HG03175 (cell line): Measurements from ENCODE around the gene G2E3.
A peak's percentile ranks its signal among the peaks of the same experiment; 100 is the strongest.
"Not testable (repeated sequence)": the region's sequence is repeated elsewhere in the genome, so short reads cannot be mapped to it uniquely, and the experiment has no call there.

Experiments used
- ATAC-seq: cut with Tn5 transposase; IDR thresholded peaks from one replicate; pipeline ENCODE4 v1.9.1; 2021; ENCODE audit warnings: mild to moderate bottlenecking, moderate library complexity; ENCODE audit not compliant: unreplicated experiment

Gene G2E3

DNA sequence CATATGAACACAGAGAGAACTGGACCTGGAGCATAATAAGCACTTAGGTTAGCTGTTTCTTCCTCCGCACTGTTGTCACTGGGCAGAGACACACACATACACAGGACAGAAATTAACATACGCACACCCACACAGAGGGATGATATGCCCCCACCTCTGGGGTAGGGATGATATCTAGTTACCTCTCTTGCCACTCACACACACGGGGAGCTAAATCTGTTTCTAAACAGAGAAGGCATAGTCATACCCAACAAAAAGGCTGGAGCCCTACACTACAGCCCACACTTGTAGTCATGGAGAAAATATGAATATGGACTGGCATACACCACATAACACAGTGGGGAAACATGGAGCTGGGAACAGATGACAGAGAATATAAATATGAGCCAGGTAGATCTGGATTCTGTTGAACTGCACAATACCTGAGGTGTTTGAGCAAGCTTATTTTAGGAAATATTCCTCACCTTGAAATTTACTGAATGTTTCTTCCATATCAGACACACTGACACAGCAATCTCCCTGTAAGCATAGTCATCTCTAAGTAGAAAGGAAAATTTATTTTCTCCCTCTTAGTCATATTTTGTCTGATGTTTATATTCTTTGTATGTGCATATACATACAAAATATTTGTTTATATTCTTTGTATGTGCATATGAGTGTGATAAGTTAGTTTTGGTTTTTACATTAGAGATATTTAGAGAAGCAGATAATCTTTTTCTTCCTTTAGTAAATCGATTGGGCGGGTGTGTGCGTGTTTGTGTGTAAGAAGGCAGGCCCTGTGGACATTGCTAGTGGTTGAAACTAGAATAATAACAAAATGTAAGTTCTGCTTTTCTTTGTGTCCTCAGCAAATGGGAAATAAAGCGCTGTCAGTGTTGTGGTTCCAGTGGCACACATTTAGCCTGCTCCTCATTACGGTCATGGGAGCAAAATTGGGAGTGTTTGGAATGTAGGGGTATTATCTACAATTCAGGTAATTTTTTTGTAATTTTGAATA lies 42.3 kb downstream of the G2E3 start:
- ATAC-seq, result no peak

DNA sequence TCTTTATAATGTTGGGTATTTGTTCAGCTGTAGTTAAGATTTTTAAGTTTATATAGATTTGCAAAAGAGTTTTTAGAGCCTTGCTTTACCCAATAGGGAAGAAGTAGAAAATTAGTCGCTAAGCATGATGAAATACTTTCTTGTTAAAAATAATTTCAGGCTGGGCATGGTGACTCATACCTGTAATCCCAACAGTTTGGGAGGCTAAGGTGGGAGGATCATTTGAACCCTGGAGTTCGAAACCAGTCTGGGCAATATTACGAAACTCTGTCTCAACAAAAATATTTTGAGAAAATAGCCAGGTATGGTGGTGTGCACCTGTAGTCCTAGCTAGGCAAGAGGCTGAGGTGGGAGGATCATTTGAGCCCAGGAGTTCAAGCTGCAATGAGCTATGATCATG lies 44.4 kb downstream of the G2E3 start:
- ATAC-seq, result no peak

DNA sequence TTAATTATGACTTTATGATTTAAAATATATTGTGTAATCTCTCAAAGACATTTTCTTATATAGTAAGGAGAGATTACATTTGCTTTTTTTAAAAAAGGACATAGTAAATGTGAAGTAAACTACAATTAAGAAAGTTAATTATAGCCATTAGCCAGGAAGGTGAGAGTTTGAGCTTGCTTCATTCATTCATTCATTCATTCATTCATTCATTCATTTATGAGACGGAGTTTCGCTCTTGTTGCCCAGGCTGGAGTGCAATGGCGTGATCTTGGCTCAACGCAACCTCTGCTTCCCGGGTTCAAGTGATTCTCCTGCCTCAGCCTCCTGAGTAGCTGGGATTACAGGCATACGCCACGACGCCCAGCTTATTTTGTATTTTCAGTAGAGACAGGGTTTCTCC lies 45.7 kb downstream of the G2E3 start:
- ATAC-seq, result not testable (repeated sequence)

DNA sequence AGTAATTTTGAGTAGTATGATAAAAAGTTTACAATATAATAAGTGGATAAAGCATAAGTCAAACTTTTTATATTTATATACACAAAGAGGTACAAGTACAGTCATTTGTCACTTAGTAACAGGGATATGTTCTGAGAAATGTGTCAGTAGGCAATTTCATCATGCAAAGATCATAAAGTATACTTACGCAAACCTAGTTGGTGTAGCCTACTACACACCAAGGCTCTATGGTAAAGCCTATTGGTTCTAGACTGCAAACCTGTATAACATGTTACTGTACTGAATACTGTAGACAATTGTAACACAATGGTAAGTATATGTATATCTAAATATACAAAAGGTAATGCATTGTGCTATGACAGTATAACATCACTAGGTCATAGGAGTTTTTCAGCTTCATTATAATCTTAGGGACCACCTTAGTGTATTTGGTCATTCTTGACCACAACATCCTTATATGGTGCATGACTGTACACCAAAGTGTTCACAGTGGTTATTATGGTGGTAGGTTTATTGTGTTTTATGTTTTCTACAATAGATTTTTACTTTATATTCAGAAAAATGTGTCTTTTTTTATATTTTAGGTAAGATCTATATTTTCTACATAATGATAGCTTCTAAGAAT lies 48.3 kb downstream of the G2E3 start:
- ATAC-seq, result no peak

DNA sequence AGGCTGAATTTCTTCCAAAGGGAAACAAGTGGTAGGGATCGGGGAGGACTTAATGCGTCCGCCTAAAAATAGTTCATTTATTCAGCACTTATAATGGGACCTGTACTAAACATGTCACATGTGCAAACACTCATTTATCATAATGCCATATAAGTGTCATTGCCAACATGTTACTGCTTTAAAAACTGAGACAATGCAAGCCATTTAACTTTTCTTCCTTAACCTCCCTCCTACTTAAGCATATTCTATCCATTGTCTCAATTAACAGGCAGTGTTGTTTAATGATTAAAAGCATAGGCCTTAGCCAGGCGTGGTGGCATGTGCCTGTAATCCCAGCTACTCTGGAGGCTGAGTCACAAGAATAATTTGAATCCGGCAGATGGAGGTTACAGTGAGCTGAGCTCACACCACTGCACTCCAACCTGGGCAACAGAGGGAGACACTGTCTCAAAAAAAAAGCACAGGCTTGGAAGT lies 49.6 kb downstream of the G2E3 start:
- no peak for ATAC-seq

DNA sequence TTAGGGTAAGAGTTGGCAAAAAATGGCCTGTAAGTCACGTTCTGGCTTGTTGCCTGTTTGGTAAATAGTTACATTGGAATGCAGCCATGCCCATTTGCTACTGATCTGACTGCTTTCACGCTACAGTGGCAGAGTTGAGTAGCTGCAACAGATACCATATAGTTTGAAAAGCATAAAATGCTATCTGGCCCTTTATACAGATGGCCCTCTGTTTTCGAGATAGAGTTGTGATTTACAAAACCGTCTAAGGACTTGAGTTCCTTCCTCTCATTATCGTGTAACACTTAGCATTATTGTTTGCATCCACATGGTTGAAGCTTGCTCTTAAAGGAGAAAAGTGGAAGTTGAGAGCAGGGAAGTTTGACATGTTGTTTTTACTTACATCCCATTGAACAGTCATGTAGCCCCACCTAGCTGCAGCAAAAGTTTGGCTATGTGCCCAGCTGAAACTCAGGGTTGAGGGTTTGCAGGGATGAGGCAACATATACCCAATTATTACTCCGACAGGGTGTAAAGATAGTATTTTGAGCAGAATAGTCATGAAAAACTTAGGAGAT lies 51.9 kb downstream of the G2E3 start:
- no peak for ATAC-seq

DNA sequence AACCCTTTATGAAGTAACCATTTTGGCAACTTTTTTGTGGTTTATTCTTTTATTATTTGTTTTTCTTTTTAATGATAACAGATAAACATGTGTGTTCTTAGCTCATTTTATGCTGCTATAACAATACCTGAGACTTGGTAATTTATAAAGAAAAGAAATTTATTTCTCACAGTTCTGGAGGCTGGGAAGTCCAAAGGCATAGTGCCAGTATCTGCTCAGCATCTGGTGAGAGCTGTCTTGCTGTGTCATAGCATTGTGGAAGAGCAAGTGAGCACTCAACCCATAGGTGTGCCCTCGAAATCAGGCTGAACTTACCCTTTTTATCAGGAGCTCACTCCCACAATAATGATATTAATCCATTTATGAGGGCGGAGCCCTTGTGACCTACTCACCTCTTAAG lies 55.2 kb downstream of the G2E3 start:
- ATAC-seq, result no peak

DNA sequence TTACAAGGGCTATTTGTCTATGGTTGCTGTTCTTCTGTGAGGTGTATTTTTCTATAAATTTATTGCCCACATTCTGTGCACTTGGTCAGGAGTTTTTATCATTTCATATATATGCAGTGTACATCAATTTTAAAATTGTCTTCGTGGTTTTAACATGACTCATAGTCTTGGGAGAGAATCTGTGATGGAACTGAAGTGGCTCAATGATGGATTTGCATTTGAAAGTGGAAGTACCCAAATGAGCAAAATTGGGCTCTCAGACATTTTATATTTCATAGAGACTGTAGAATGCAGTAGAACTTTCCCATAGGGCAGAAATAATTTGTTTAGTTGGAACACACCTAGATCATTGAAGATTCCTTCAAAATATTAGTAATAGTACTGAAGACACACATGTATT lies 61.2 kb downstream of the G2E3 start:
- peak; percentile 30 for ATAC-seq

DNA sequence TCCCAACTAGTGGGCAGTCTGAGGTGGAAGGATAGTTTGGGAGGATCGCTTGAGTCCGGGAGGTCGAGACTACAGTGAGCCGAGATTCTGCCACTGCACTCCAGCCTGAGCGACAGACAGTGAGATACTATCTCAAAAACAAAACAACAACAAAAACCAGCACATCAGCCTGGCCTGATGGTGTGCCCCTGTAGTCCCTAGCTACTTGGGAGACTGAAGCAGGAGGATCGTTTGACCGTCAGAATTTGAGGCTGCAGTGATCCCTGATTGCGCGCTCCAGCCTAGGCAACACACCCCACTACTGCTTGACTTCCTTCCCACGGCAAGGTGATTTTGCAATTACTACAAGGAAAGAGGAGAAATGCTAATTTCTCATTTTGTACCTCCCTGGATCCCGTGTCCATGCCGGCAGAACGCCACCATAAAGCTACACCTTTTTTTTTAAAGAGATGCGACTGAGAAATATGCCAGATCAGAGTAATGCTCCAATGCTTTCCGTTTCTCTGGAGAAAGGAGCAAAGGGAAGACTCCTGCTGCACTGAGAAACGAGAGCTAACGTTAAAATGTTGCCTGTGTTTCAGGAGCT lies 62.5 kb downstream of the G2E3 start:
- peak; percentile 14 for ATAC-seq

DNA sequence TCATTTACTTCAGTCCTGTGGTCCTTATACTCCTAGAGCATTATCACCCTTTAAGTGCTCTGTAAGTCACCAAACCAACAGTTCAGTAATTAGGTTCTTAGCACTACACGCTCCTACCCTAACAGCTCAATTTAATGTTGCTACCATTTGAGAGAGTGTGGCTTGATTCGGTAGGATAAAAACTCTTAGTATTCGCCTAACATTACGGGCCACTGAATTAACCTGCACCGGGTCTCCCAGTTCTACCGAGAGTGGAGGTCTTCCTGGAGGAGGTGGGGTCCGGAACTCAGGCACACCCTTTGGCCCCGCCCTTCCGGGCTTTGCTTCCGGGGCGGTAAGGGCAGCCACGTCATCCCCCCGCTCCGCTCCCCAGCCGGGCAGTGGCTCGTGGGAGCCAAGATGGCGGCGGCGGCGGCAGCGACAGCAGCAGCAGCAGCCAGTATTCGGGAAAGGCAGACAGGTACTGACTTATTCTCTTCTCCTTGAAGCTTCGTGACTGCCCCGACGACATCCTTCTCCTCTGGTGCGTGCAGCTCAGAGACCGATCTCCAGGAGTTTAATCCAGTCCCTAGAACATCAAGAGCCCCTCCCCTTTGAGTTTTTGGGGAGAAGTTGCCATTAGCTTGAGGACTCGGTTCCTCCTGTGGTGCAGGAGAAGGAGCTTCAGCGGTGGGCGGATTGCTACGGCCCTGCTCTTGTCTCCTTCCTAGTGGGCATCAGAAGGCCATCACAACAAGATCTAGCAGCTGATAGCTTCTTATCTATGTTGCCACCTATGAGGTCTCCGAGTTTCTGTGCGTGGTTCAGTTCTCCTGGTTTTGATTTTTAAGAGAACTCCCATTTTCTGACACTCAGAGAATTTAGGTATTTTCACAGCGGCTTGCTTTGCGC lies 63.2 kb downstream of the G2E3 start, which contains the start of gene SCFD1:
Gene SCFD1, plus strand, starts transcription at position 380 of the 891 bp plus-strand sequence. Its CDS starts 20 bp downstream, at position 400.
- ATAC-seq, result peak; percentile 92

DNA sequence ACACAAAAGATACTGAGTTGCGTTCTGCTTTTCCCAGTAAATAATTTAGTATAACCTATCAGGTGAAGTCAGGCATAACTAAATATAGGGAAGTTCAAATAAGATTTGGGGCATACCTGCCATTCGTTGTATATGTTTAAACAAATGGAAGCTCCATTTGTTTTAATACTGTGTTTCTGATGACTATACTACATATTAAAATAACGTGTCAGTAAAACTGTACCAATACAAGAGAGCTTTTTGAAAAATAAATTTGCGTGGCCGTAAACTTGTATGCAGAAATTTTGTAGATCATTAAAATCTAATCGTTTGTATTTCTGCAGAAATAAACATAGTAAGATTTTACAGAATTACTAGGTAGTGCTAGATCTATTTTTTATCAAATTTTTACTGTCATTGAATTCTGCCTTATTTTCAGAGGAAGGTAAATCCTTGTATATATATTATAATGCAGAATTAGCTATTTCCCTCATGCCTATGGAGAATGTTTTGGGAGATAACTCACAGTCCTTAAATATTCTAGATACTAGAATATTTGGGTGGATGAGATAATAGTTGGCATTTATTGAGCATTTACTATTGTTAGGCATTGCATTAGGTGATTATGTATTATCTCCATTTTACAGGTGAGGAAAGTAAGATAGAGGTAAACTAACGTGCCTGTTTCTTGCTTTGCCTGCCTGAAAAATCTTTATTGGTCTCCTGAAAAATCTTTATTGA lies 64.6 kb downstream of the G2E3 start:
- ATAC-seq, result no peak

DNA sequence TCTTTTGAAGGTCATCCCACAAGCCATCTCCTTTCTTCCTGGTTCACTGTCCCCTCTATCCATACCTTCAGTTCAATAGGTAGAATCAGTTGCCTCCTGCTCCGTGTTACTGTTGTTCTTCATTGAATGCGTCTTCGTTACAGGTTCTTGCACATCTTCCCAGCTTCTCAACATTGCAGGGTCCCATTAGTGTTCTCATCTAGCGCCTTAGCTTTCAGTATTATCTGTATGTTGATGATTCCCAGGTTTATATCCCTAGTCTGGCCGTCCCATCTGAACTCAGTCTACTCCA lies 65.1 kb downstream of the G2E3 start:
- ATAC-seq, result no peak

DNA sequence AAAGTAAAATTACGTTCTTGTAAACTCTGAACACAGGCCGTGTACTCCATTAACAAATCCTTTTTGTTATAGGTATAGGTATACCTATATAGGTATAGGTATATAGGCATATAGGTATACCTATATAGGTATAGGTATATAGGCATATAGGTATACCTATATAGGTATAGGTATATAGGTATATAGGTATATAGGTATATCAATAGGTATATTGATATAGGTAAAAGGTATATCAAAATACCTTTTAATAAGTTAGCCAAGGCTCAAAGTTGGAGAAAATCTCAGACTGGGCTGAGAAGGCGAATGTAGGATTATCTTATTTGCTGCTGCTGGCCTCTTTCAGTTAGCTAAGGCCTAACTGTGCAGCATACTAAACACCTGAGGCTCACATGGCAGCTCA lies 66.6 kb downstream of the G2E3 start:
- ATAC-seq, result no peak

DNA sequence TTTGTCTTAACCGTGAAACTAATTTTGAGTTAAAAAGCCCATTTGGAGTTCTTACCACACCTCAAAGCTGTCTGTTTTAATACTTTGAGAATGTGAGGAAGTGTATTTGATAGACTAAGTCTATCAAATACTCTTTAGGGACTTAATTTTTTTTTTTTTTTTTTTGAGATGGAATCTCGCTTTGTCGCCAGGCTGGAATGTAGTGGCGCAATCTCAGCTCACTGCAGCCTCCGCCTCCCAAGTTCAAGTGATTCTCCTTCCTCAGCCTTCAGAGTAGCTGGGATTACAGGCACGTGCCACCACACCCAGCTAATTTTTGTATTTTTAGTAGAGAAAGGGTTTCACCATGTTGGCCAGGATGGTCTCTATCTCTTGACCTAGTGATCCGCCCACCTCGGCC lies 70.5 kb downstream of the G2E3 start:
- ATAC-seq, result not testable (repeated sequence)

DNA sequence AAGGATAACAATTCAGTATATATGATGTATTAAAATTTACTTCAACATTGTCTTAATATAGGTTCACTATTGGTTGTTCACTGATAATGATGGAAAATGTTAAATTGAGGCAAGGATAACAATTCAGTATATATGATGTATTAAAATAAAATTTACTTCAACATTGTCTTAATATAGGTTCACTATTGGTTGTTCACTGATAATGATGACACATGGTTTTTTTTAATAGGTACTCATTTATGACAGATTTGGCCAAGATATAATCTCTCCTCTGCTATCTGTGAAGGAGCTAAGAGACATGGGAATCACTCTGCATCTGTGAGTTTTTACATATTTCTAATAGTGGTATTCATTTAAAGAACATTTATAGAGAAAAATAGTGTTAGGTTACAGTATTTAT lies 71.3 kb downstream of the G2E3 start:
- ATAC-seq, result no peak

DNA sequence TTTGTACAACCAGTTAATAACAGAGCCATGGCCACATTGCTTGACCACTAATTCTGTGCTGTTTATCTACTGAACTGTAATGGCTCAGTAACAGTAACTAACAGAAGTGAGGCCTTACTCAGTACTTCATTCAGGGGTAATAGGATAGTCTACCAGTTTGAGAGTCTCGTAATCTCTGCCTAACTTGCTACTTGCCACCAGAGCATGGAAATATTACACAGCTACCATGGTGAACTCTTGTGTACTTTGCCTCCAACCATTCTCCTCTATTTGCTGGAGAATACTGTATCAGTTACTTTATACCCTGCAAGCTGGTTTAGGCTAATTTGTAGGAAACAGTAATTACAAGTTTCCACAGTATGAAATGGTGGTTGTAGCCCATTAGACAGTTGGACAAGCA lies 73.8 kb downstream of the G2E3 start:
- no peak for ATAC-seq

DNA sequence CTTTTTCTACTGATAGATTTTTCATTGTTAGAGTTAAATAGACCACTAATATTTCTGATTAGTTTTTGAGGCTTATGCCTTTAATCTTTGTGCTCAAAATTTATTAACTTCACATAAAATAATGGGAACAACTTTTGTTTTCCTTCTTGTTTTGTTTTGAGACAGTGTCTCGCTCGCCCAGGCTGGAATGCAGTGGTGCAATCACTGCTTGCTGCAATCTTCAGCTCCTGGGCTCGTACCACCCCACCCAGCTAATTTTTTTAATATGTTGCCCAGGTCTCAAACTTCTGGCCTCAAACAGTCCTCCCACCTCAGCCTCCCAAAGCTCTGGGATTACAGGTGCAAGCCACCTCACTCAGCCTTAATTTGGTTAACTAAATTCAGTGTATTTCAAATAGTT lies 80.0 kb downstream of the G2E3 start:
- ATAC-seq, result no peak

DNA sequence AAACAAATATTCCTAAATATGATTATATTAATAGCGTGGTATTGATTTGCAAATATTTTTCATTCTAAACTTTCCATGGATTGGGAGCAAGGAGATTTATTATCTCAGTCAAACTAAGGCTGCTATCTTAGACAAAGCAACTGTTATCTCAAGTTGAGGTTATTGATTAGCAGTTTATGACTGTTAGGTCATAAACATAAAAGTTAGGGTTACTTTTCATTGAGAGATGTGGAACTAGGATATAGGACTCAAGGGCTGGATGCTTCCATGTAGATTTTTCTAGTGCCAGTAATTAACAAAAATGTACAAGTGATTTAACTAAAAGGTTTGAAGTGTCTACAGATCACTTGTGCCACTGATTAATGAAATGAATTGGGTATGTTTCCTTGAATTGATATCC lies 82.2 kb downstream of the G2E3 start:
- no peak for ATAC-seq

DNA sequence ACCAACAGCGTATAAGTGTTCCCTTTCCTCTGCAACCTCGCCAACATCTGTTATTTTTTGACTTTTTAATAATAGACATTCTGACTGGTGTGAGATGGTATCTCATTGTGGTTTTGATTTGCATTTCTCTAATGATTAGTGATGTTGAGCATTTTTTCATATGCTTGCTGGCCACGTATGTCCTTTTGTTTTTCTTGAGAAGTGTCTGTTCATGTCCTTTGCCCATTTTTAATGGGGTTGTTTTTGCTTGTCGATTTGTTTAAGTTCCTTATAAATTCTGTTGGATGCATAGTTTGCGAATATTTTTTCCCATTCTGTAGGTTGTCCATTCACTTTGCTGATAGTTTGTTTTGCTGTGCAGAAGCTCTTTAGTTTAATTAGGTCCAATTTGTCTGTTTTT lies 85.5 kb downstream of the G2E3 start:
- not testable (repeated sequence) for ATAC-seq

DNA sequence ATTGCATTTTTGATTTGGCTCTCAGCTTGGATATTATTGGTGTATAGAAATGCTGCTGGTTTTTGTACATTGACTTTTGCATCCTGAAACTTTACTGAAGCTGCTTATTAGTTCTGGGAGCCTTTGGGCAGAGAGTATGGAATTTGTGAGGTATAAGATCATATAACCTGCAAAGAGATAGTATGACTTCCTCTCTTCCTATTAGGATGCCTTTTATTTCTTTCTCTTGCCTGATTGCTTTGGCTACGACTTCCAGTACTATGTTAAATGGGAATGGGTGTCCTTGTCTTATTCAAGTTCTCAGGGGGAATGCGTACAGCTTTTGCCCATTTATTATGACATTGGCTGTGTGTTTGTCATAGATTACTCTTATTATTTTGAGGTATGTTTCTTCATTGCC lies 86.6 kb downstream of the G2E3 start:
- no peak for ATAC-seq
